Mesothelial cell of epicardium (in vitro differentiated cells): ENCODE results near the gene KPNA4. TPM values are rescaled to one million over a fixed set of nuclear protein-coding genes. Genes with fewer than 3 reads are reported as not detected.
A peak's percentile ranks its signal among the peaks of the same experiment; 100 is the strongest.

Experiments
- DNase-seq, 2 experiments: peaks; one replicate each; pipeline ENCODE4 v3.0.0; 2021; ENCODE audit warnings: low spot score in 2 of 2; ENCODE audit not compliant: unreplicated experiment in 2 of 2
- H3K27ac Mint-ChIP-seq: 2 replicates; pipeline ENCODE4 v1.8.0; 2021; ENCODE audit warnings: mixed read lengths
- H3K27me3 Mint-ChIP-seq: 2 replicates; pipeline ENCODE4 v1.8.0; 2021; ENCODE audit warnings: low read depth, mixed read lengths
- H3K36me3 Mint-ChIP-seq: 2 replicates; pipeline ENCODE4 v1.8.0; 2021; ENCODE audit warnings: mixed read lengths
- H3K4me1 Mint-ChIP-seq: 2 replicates; pipeline ENCODE4 v1.8.0; 2021; ENCODE audit warnings: mixed read lengths
- H3K4me3 Mint-ChIP-seq: 2 replicates; pipeline ENCODE4 v1.8.0; 2021; ENCODE audit warnings: mild to moderate bottlenecking, moderate library complexity, mixed read lengths
- H3K9me3 Mint-ChIP-seq: 2 replicates; pipeline ENCODE4 v1.8.0; 2021; ENCODE audit warnings: mixed read lengths
- total RNA-seq: library from RNA; stranded (reverse); gene quantifications from 3 replicates; pipeline ENCODE4 v1.2.1, GENCODE V29; 2021
- TF ChIP-seq, protein P1 (sequence below): fragments of 200-600 bp; sonication (generic); IDR thresholded peaks from one replicate; pipeline ENCODE4 v1.5.0; 2021; ENCODE audit warnings: antibody characterized with exemption; ENCODE audit not compliant: unreplicated experiment

The KPNA4 gene
- total RNA-seq, 1 donor from 2014 or later: 61.1 TPM

DNA sequence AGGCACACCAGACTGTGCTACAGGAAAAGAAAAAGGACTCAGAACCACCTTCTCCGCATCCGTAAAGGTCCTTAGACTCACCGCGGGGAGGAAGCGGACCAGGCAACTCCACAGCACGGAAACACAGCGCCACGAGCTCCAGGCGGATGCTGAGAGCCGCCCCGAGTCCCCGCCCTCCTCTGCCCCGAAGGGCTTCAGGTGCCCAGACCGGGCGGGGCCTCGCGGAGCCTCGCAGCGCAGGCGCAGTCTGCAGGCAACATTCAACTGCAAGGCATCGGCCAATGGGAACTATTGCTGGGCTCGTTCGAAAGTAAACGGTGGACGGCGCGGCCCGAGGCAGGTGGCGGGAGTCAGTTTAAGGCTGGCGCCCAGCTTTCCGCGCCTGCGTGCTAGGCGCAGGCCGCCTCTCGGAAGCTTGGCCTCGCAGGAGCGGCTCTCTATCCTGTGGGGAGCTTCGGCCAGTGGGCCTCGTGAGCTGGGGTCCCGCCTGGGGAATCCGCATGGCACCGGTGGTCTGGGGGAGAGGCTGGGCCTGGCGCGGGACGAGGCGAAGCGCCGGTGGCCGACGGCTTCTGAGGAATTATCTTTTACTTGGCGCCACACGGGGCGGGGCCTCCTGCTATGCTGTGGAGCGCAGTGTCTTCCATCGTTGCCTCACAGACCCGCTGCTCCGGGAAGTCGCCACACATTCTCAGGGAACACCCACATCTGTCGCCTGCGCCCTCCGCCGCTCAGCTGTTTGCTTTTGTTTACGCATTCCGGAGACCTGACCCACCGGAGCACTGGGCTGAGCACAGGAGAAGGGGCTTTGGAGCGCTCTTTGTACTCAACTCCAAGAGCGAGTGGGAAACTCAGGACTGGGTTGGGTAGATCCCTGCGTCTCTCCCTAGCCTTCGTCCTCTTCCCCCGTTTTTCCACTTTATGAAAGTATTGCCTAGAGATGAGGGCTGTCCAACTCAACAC lies 115.5 kb downstream of the KPNA4 start, which contains the start of gene TRIM59:
TRIM59 (minus strand) TSS at position 151 of the 963 bp plus-strand sequence. CDS start 10,603 bp downstream, outside the sequence.
- DNase-seq: peak; percentile 88 to 96
- Mint-ChIP-seq H3K9me3 (peaks cover 8% of the 10 kb centered on the region), H3K27me3 (peaks cover 5% of the 10 kb centered on the region), H3K27ac (peak within 1 kb of the TSS; percentile 94), H3K4me1 (peaks cover 24% of the 10 kb centered on the region), H3K4me3 (peak within 1 kb of the TSS; percentile 85), H3K36me3 (peaks cover 4% of the 10 kb centered on the region)
- TF ChIP-seq, protein P1, sequence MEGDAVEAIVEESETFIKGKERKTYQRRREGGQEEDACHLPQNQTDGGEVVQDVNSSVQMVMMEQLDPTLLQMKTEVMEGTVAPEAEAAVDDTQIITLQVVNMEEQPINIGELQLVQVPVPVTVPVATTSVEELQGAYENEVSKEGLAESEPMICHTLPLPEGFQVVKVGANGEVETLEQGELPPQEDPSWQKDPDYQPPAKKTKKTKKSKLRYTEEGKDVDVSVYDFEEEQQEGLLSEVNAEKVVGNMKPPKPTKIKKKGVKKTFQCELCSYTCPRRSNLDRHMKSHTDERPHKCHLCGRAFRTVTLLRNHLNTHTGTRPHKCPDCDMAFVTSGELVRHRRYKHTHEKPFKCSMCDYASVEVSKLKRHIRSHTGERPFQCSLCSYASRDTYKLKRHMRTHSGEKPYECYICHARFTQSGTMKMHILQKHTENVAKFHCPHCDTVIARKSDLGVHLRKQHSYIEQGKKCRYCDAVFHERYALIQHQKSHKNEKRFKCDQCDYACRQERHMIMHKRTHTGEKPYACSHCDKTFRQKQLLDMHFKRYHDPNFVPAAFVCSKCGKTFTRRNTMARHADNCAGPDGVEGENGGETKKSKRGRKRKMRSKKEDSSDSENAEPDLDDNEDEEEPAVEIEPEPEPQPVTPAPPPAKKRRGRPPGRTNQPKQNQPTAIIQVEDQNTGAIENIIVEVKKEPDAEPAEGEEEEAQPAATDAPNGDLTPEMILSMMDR: no peak

DNA sequence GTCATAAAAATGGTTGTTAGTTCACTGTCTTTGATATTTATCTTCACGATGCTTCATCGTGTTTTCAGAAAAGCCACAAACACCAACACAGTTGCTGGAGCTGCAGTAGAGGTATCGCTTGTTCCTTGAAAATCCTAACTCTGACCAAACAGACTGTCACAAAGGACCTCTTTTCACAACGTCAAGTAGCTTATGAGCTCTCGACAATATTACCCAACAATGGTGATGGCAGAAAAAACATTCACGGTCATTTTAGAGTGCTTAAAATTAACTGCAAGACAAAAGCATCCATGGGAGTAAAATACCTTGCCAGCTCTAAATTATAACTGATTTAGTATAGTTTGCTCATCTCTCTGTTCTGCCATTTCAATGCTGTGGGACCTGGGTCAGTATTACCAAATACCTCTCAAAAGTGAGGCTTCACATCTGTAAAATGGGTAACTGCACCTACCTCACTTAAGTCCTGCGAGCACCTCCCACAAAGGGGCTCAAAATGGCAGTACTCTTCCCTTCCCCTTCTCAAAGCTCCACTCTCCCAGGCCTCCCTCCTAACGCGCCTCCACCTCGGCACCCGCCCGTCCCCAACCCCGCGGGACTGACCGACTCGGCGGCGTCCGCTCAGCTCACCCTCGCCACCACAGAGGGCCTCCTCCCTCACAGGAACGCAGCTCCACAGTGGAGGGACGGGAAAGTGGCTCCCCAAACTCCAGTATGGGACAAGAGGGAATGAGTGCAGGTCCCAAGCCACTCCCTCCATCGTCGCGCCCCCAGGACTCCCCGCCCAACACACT lies 116.3 kb downstream of the KPNA4 start:
- Mint-ChIP-seq H3K4me1 (peaks cover 24% of the 10 kb centered on the region), H3K9me3 (peaks cover 12% of the 10 kb centered on the region), H3K36me3 (peaks cover 10% of the 10 kb centered on the region), H3K4me3 (peak overlapping the region; percentile 85), H3K27me3 (peaks cover 5% of the 10 kb centered on the region), H3K27ac (peak overlapping the region; percentile 94)
- peak; percentile 34 to 69 for DNase-seq
- TF ChIP-seq, protein P1: no peak

GRCh38 chr3:160447544-160447943 lies 117.8 kb downstream of the KPNA4 start:
- Mint-ChIP-seq H3K36me3 (peaks cover 14% of the 10 kb centered on the region), H3K4me1 (peaks cover 24% of the 10 kb centered on the region), H3K9me3 (peaks cover 12% of the 10 kb centered on the region), H3K27ac (no peak overlapping the region), H3K27me3 (peaks cover 5% of the 10 kb centered on the region), H3K4me3 (peak overlapping the region; percentile 13)
- DNase-seq: no peak
- TF ChIP-seq, protein P1: no peak

- peaks cover 12% of the 10 kb centered on the region for H3K9me3 Mint-ChIP-seq
- H3K4me1 Mint-ChIP-seq: peaks cover 24% of the 10 kb centered on the region
Measured at GRCh38 chr3:160446522-160447056, 118.8 kb downstream of the KPNA4 start.

GRCh38 chr3:160445854-160446253 lies 119.5 kb downstream of the KPNA4 start:
- peak overlapping the region; percentile 34 for H3K27ac Mint-ChIP-seq
- no peak overlapping the region for H3K4me3 Mint-ChIP-seq
- peaks cover 19% of the 10 kb centered on the region for H3K36me3 Mint-ChIP-seq
- TF ChIP-seq, protein P1: no peak
- H3K4me1 Mint-ChIP-seq: peaks cover 24% of the 10 kb centered on the region
- peaks cover 5% of the 10 kb centered on the region for H3K27me3 Mint-ChIP-seq
- H3K9me3 Mint-ChIP-seq: peaks cover 12% of the 10 kb centered on the region
- no peak for DNase-seq

More at GRCh38 chr3:160446522-160447056, 118.8 kb downstream of the KPNA4 start:
- no peak for DNase-seq
- H3K27ac Mint-ChIP-seq: no peak overlapping the region
- H3K4me3 Mint-ChIP-seq: no peak overlapping the region
- peaks cover 5% of the 10 kb centered on the region for H3K27me3 Mint-ChIP-seq
- peaks cover 17% of the 10 kb centered on the region for H3K36me3 Mint-ChIP-seq
- TF ChIP-seq, protein P1: no peak

Other genes with a start within 250 kb of the KPNA4 start
- 34.9 to 37.9 TPM (median 35.2 TPM) in 3 replicates for gene IFT80, start 166.3 kb downstream of the KPNA4 start, total RNA-seq
- gene SMC4, start 165.9 kb downstream of the KPNA4 start, total RNA-seq: 50.7 to 57.4 TPM (median 53.2 TPM) in 3 replicates
- 20.1 to 23.0 TPM (median 21.1 TPM) in 3 replicates for gene TRIM59, start 115.8 kb downstream of the KPNA4 start, total RNA-seq
- not detected in 3 replicates for gene ARL14, start 111.6 kb upstream of the KPNA4 start, total RNA-seq
- 10.6 to 12.1 TPM (median 10.8 TPM) in 3 replicates for gene PPM1L, start 190.7 kb upstream of the KPNA4 start, total RNA-seq